ENCODE measurements around the gene USP34. TPM values are rescaled to one million over a fixed set of nuclear protein-coding genes. Genes with fewer than 3 reads are reported as not detected.

USP34 gene
- total and polyA plus RNA-seq, 9 of the 15 experiments (the other 6 are each of a cell fraction or from before 2014, with no cell fraction given): 19.8 to 108 (median 67.8) TPM

GRCh38 chr2:61460163-61460562 lies 10.7 kb downstream of the USP34 start (continued):
- TF ChIP-seq RERE (CRISPR knock-in tag; IDR thresholded peaks at IDR 0.05; ENCODE audit: borderline replicate concordance): no peak
- peak; percentile 64; the same call in 1 of the 2 replicates for TF ChIP-seq JUND (IDR thresholded peaks at IDR 0.05; ENCODE audit: borderline replicate concordance, low read depth, low read length)
- TF ChIP-seq JUND (tag; IDR thresholded peaks at IDR 0.05; ENCODE audit: borderline replicate concordance, low read depth, low read length): no peak; the same call in 2 of the 3 replicates
- TF ChIP-seq CEBPB (tag; IDR thresholded peaks at IDR 0.05): 0 out of 2 replicates have a peak, but pooled peaks have one; percentile 11
- no peak for TF ChIP-seq KDM4B (IDR thresholded peaks at IDR 0.05; ENCODE audit: borderline replicate concordance in 2 of 2, low read depth in 1 of 2)
- TF ChIP-seq ZZZ3 (IDR thresholded peaks at IDR 0.05): no peak
- TF ChIP-seq, protein P1, sequence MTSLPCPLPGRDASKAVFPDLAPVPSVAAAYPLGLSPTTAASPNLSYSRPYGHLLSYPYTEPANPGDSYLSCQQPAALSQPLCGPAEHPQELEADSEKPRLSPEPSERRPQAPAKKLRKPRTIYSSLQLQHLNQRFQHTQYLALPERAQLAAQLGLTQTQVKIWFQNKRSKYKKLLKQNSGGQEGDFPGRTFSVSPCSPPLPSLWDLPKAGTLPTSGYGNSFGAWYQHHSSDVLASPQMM (CRISPR knock-in tag; IDR thresholded peaks at IDR 0.05): no peak
- TF ChIP-seq MEIS2 (IDR thresholded peaks at IDR 0.05; ENCODE audit: partially characterized antibody): no peak
- no peak for TF ChIP-seq YY1 (IDR thresholded peaks at IDR 0.05; ENCODE audit: borderline replicate concordance in 1 of 3, control insufficient read depth in 1 of 3, extremely low read depth in 1 of 3, insufficient read depth in 3 of 3, insufficient read length in 1 of 3, insufficient replicate concordance in 2 of 3, low read depth in 1 of 3, low read length in 2 of 3)
- no peak for TF ChIP-seq EGR1 (conservative IDR thresholded peaks at IDR 0.05)
- TF ChIP-seq, protein P2, sequence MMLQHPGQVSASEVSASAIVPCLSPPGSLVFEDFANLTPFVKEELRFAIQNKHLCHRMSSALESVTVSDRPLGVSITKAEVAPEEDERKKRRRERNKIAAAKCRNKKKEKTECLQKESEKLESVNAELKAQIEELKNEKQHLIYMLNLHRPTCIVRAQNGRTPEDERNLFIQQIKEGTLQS (IDR thresholded peaks at IDR 0.05): peak; percentile 87
- TF ChIP-seq, protein P2 (CRISPR knock-in tag; conservative IDR thresholded peaks at IDR 0.05): no peak
- peak; percentile 63; the same call in 1 of the 2 replicates for TF ChIP-seq ZNF584 (CRISPR knock-in tag; IDR thresholded peaks at IDR 0.05; ENCODE audit: low read depth)
- no peak for TF ChIP-seq RFX1 (IDR thresholded peaks at IDR 0.05)
- TF ChIP-seq ELF2 (CRISPR knock-in tag; IDR thresholded peaks at IDR 0.05): no peak
- TF ChIP-seq, protein P3, sequence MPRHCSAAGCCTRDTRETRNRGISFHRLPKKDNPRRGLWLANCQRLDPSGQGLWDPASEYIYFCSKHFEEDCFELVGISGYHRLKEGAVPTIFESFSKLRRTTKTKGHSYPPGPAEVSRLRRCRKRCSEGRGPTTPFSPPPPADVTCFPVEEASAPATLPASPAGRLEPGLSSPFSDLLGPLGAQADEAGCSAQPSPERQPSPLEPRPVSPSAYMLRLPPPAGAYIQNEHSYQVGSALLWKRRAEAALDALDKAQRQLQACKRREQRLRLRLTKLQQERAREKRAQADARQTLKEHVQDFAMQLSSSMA (CRISPR knock-in tag; IDR thresholded peaks at IDR 0.05): no peak
- TF ChIP-seq CHD1 (IDR thresholded peaks at IDR 0.05; ENCODE audit: low read length): no peak
- no peak for TF ChIP-seq HMG20A (CRISPR knock-in tag; conservative IDR thresholded peaks at IDR 0.05)
- no peak for TF ChIP-seq ZBTB7A (IDR thresholded peaks at IDR 0.05; ENCODE audit: borderline replicate concordance, control insufficient read depth, low read depth, low read length)
- no peak for TF ChIP-seq PKNOX1 (IDR thresholded peaks at IDR 0.05)

All from K562 (cell line).